Panc1 (cell line): ENCODE data around the gene CHCHD6. TPM values are rescaled to one million over a fixed set of nuclear protein-coding genes. Genes with fewer than 3 reads are reported as not detected.

Source experiments
- ATAC-seq: fragments of 200-7000 bp; cut with Tn5 transposase; 2 replicates; pipeline ENCODE4 v1.9.1; 2020; ENCODE audit warnings: mild to moderate bottlenecking, moderate library complexity
- BruUV-seq: library from RNA; stranded (reverse); fragments of 400-500 nt; replicated peaks from 2 replicates; lab custom pipeline; 2021; lab: Mats Ljungman, UMichigan
- CTCF ChIA-PET: fragments of 300-600 bp; sonication (Branson Sonifier 250); formaldehyde crosslinking; loops from one replicate; lab custom pipeline; 2022; ENCODE audit warnings: antibody characterized with exemption; lab: Charles Lee
- POLR2A ChIA-PET: fragments of 300-600 bp; sonication (Branson Sonifier 250); formaldehyde crosslinking; loops from one replicate; lab custom pipeline; 2022; ENCODE audit warnings: antibody characterized with exemption; lab: Charles Lee
- DNase-seq: peaks from one replicate; pipeline ENCODE4 v3.0.0-alpha.2; 2010; ENCODE audit warnings: low read depth, low spot score
- H3K27ac ChIP-seq: 2 replicates; pipeline ENCODE4 v1.5.1; 2011; ENCODE audit warnings: mild to moderate bottlenecking, low read length, inconsistent platforms
- H3K27me3 ChIP-seq: fragments of 200-500 bp; sonication (Bioruptor generic); 2 replicates; pipeline ENCODE4 v1.6.0; 2014; ENCODE audit warnings: low read length, inconsistent platforms; ENCODE audit not compliant: control insufficient read depth, insufficient read depth
- H3K36me3 ChIP-seq: fragments of 200-500 bp; sonication (Bioruptor generic); 2 replicates; pipeline ENCODE4 v1.5.1; 2014; ENCODE audit warnings: inconsistent platforms, mild to moderate bottlenecking, low read length, moderate library complexity; ENCODE audit not compliant: control insufficient read depth, insufficient read depth
- H3K4me1 ChIP-seq: 2 replicates; pipeline ENCODE4 v1.5.1; 2011; ENCODE audit warnings: inconsistent platforms, mild to moderate bottlenecking, low read length, moderate library complexity; ENCODE audit not compliant: control insufficient read depth, insufficient read depth
- H3K4me3 ChIP-seq, 2 experiments: 2 replicates each; pipeline ENCODE4 v1.5.1; 2011 to 2012; ENCODE audit warnings: low read depth in 2 of 2, low read length in 2 of 2, mild to moderate bottlenecking in 2 of 2, inconsistent platforms in 1 of 2, moderate library complexity in 1 of 2
- H3K9me3 ChIP-seq: fragments of 200-500 bp; sonication (Bioruptor generic); 2 replicates; pipeline ENCODE4 v1.5.1; 2014; ENCODE audit warnings: low read depth, mild to moderate bottlenecking, inconsistent platforms, low read length, moderate library complexity; ENCODE audit not compliant: control insufficient read depth, insufficient read depth
- CTCF ChIP-seq: fragments of 450-650 bp; IDR thresholded peaks from 2 replicates; pipeline ENCODE4 v1.5.1; 2017; ENCODE audit warnings: mild to moderate bottlenecking
- REST ChIP-seq, 2 experiments: IDR thresholded peaks; 2 replicates each; pipeline ENCODE4 v1.6.1; 2011 to 2012; ENCODE audit warnings: low read depth in 2 of 2, control low read depth in 1 of 2, low read length in 1 of 2, mild to moderate bottlenecking in 1 of 2, moderate library complexity in 1 of 2; ENCODE audit not compliant: insufficient read depth in 1 of 2
- SIN3A ChIP-seq: IDR thresholded peaks from 2 replicates; pipeline ENCODE4 v1.6.1; 2012; ENCODE audit warnings: low read depth, mild to moderate bottlenecking, low read length, moderate library complexity, borderline replicate concordance; ENCODE audit not compliant: insufficient read depth
- in situ Hi-C: cut with HindIII; loops from 2 replicates; pipeline ENCODE4 v1.10.0; 2016; ENCODE audit warnings: low sequenced_read_pairs, low pct_unique_long_range_greater_than_20kb
- intact Hi-C: fragments of 100-400 bp; cut with micrococcal nuclease; formaldehyde crosslinking; loops from one replicate; pipeline ENCODE4 v1.10.0; 2022; ENCODE audit not compliant: unreplicated experiment
- total RNA-seq: library from RNA; stranded (reverse); gene quantifications from one replicate; pipeline ENCODE4 v1.2.1, GENCODE V29; 2021; ENCODE audit not compliant: unreplicated experiment

Gene CHCHD6
- total RNA-seq, 1 experiment from 2014 or later, result 31.5 TPM

- no peak for TF ChIP-seq REST (IDR thresholded peaks at IDR 0.05; ENCODE audit: insufficient read depth in 1 of 2, low read depth in 2 of 2, low read length in 1 of 2)
These were observed 279.8 kb downstream of the CHCHD6 start (continued) for GRCh38 chr3:126983653-126984390.

- no TSS peak for BruUV-seq
- intact Hi-C loops, result loop anchor here (5.0 kb wide), 3 partner anchors 232 to 473 kb away; no protein-coding TSS in a partner anchor
- H3K4me1 ChIP-seq, result peaks cover 34% of the 10 kb centered on the region
- ChIA-PET POLR2A (no interaction called here), CTCF (interaction anchor here (0.6 to 1.0 kb wide), 2 partner anchors 306 to 563 kb away, joined by 3 read pairs; no protein-coding TSS in a partner anchor)
- H3K27me3 ChIP-seq, result no peaks in the 10 kb centered on the region
- no peaks in the 10 kb centered on the region for H3K9me3 ChIP-seq
- peak overlapping the region; percentile 71 for H3K27ac ChIP-seq
- peak overlapping the region; percentile 51 to 75 for H3K4me3 ChIP-seq
- ATAC-seq, result no peak
- TF ChIP-seq SIN3A (no peak), CTCF (no peak), REST (IDR thresholded peaks at IDR 0.05; ENCODE audit: insufficient read depth in 1 of 2, low read depth in 2 of 2, low read length in 1 of 2) (no peak)
- in situ Hi-C loops, result no loop called here
- no peak for DNase-seq
- H3K36me3 ChIP-seq, result no peaks in the 10 kb centered on the region
These were observed 280.5 kb downstream of the CHCHD6 start for GRCh38 chr3:126984391-126985131.
